Naive thymus-derived CD8-positive, alpha-beta T cell (primary cell): Measurements from ENCODE around the gene OR51Q1. TPM values are rescaled to one million over a fixed set of nuclear protein-coding genes. Genes with fewer than 3 reads are reported as not detected.

Experiments used
- ATAC-seq, 2 donors: fragments of 150-1000 bp; cut with Tn5 transposase in 1 of 2; sonication (Bioruptor Pico), chemical (Tn5 transposase) in 1 of 2; 1 replicate in 1 of 2; 2 replicates in 1 of 2; pipeline ENCODE4 v1.10.0; 2021; ENCODE audit warnings: mild to moderate bottlenecking in 2 of 2, moderate library complexity in 2 of 2
- POLR2A ChIA-PET: fragments of 350-600 bp; sonication (Branson Sonifier 250); formaldehyde crosslinking; loops from one replicate; lab custom pipeline; 2021; ENCODE audit warnings: antibody characterized with exemption; lab: Charles Lee
- DNase-seq, 10 donors: peaks; one replicate each; pipeline versions ENCODE4 v3.0.0 to v3.0.0-alpha.2; 2020 to 2022
- H3K27ac Mint-ChIP-seq, 10 donors: one replicate each; pipeline ENCODE4 v1.8.0; 2020 to 2022; ENCODE audit warnings: mild to moderate bottlenecking in 10 of 10, mixed read lengths in 10 of 10, moderate library complexity in 4 of 10, inconsistent platforms in 1 of 10
- H3K27me3 Mint-ChIP-seq, 5 donors: one replicate each; pipeline ENCODE4 v1.8.0; 2021 to 2022; ENCODE audit warnings: mixed read lengths in 5 of 5
- H3K36me3 Mint-ChIP-seq, 3 donors: one replicate each; pipeline ENCODE4 v1.8.0; 2020 to 2022; ENCODE audit warnings: mixed read lengths in 3 of 3, mild to moderate bottlenecking in 2 of 3, inconsistent platforms in 1 of 3
- H3K4me1 Mint-ChIP-seq, 4 donors: one replicate each; pipeline ENCODE4 v1.8.0; 2021 to 2022; ENCODE audit warnings: mixed read lengths in 4 of 4
- H3K4me3 Mint-ChIP-seq, 10 donors: one replicate each; pipeline ENCODE4 v1.8.0; 2020 to 2022; ENCODE audit warnings: mild to moderate bottlenecking in 10 of 10, mixed read lengths in 10 of 10, moderate library complexity in 6 of 10, inconsistent platforms in 1 of 10
- H3K9me3 Mint-ChIP-seq, 9 donors: one replicate each; pipeline ENCODE4 v1.8.0; 2020 to 2022; ENCODE audit warnings: mixed read lengths in 9 of 9, mild to moderate bottlenecking in 3 of 9, inconsistent platforms in 1 of 9, moderate library complexity in 1 of 9
- polyA plus RNA-seq, 3 donors: library from polyadenylated mRNA; unstranded; fragments of 300-500 nt; fragmentation: Illumina TruSeq; gene quantifications; one replicate each; pipeline ENCODE4 v1.2.3, GENCODE V29; 2021
- total RNA-seq, 8 experiments: library from RNA in 2 of 8; stranded (reverse) in 2 of 8; gene quantifications; one replicate each; pipeline ENCODE4 v1.2.3 and lab custom pipeline; 2021 to 2026

OR51Q1 gene
- total and polyA plus RNA-seq, 5 experiments from 2014 or later: not detected

DNA sequence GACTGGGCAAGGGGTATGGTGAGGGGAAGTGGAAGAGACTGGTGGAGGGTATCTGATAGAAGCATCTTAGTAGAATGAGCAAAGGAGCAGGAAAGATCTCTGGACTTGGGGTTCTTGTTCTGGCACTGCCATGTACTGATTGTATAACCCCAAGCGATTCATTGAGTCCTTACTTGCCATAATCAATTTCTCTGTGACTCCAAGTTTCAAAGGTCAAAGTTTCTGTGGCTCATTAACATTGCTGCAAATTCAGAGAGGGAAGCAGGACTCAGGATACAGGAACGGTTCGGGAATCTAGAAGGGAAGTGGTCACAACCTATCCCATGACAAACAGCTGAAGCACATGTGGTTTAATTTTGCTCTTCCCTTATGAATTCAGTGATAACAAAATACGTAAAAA lies 27.5 kb downstream of the OR51Q1 start:
- Mint-ChIP-seq H3K27me3 (peaks cover 0 to 32% (median 3%) of the 10 kb centered on the region in 5 donors), H3K9me3 (no peaks in the 10 kb centered on the region), H3K4me1 (no peaks in the 10 kb centered on the region), H3K4me3 (no peak overlapping the region), H3K36me3 (no peaks in the 10 kb centered on the region), H3K27ac (no peak overlapping the region)
- ATAC-seq: no peak
- DNase-seq: no peak
- POLR2A ChIA-PET: no interaction called here

GRCh38 chr11:5460983-5461621 lies 39.2 kb downstream of the OR51Q1 start:
- H3K4me3 Mint-ChIP-seq: no peak overlapping the region
- ATAC-seq: no peak

DNA sequence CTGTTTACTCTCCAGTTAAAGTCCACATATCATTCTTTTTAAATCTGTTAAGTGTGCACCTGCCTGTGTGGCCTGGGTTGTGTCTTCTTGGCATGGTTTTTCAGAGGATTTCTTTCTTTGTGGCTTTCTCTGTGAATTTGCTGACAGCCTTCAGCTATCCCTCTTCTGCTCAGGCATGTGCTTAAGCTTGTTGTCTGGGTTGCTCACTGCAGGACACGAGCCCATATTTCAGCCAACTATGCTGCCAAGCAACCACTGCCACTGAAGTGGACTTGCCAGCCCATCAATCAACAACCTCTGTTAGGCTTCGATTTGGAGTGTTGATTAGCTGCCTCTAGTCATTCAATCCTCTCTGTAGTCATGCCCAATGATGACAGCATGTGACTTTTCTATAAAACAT lies 45.6 kb downstream of the OR51Q1 start:
- Mint-ChIP-seq H3K27ac (no peak overlapping the region), H3K9me3 (no peaks in the 10 kb centered on the region), H3K27me3 (peaks cover 0 to 20% (median 7%) of the 10 kb centered on the region in 5 donors), H3K4me1 (no peaks in the 10 kb centered on the region), H3K4me3 (no peak overlapping the region), H3K36me3 (no peaks in the 10 kb centered on the region)
- POLR2A ChIA-PET: interaction anchor here (0.6 kb wide), 1 partner anchor 132 kb away, joined by 3 read pairs; no protein-coding TSS in a partner anchor
- no peak for ATAC-seq
- no peak for DNase-seq

More at GRCh38 chr11:5460983-5461621, 39.2 kb downstream of the OR51Q1 start:
- Mint-ChIP-seq H3K9me3 (peaks cover 0 to 26% (median 0%) of the 10 kb centered on the region in 9 donors), H3K27ac (peak overlapping the region in 1 of 10 donors; percentile 23), H3K27me3 (peaks cover 0 to 17% (median 0%) of the 10 kb centered on the region in 5 donors), H3K4me1 (peaks cover 0 to 3% (median 0%) of the 10 kb centered on the region in 4 donors), H3K36me3 (peaks cover 0 to 2% (median 0%) of the 10 kb centered on the region in 3 donors)
- DNase-seq: peak in 1 of 10 donors; percentile 59
- POLR2A ChIA-PET: no interaction called here

Other genes with a start within 250 kb of the OR51Q1 start
- not detected for gene OR51V1, start 221.4 kb upstream of the OR51Q1 start, total RNA-seq
- not detected for gene OR51V1, start 221.4 kb upstream of the OR51Q1 start, polyA plus RNA-seq
- gene HBB, start 195.0 kb upstream of the OR51Q1 start, total RNA-seq: not detected
- under 1 TPM in 2 of 3 donors, not detected in 1; 0.88 to 0.89 TPM for gene HBB, start 195.0 kb upstream of the OR51Q1 start, polyA plus RNA-seq
- not detected for gene HBD, start 187.6 kb upstream of the OR51Q1 start, total RNA-seq
- gene HBD, start 187.6 kb upstream of the OR51Q1 start, polyA plus RNA-seq: not detected
- gene HBG1, start 172.3 kb upstream of the OR51Q1 start, total RNA-seq: not detected
- not detected for gene HBG1, start 172.3 kb upstream of the OR51Q1 start, polyA plus RNA-seq
- gene HBG2, start 167.3 kb upstream of the OR51Q1 start, total RNA-seq: not detected
- not detected for gene HBG2, start 167.3 kb upstream of the OR51Q1 start, polyA plus RNA-seq
- not detected for gene HBE1, start 152.2 kb upstream of the OR51Q1 start, total RNA-seq
- gene HBE1, start 152.2 kb upstream of the OR51Q1 start, polyA plus RNA-seq: not detected
- not detected for gene OR51B4, start 120.2 kb upstream of the OR51Q1 start, total RNA-seq
- gene OR51B4, start 120.2 kb upstream of the OR51Q1 start, polyA plus RNA-seq: not detected
- gene OR51B2, start 97.8 kb upstream of the OR51Q1 start, total RNA-seq: not detected
- not detected for gene OR51B2, start 97.8 kb upstream of the OR51Q1 start, polyA plus RNA-seq
- gene OR51B5, start 78.6 kb upstream of the OR51Q1 start, total RNA-seq: not detected
- gene OR51B5, start 78.6 kb upstream of the OR51Q1 start, polyA plus RNA-seq: not detected
- not detected for gene OR51B6, start 70.6 kb upstream of the OR51Q1 start, total RNA-seq
- gene OR51B6, start 70.6 kb upstream of the OR51Q1 start, polyA plus RNA-seq: not detected
- gene OR51M1, start 38.3 kb upstream of the OR51Q1 start, total RNA-seq: not detected
- gene OR51M1, start 38.3 kb upstream of the OR51Q1 start, polyA plus RNA-seq: not detected
- gene OR51I1, start 19.4 kb downstream of the OR51Q1 start, total RNA-seq: not detected
- gene OR51I1, start 19.4 kb downstream of the OR51Q1 start, polyA plus RNA-seq: not detected
- not detected for gene OR51I2, start 27.2 kb downstream of the OR51Q1 start, total RNA-seq
- gene OR51I2, start 27.2 kb downstream of the OR51Q1 start, polyA plus RNA-seq: not detected
- gene OR52D1, start 66.6 kb downstream of the OR51Q1 start, total RNA-seq: not detected
- gene OR52D1, start 66.6 kb downstream of the OR51Q1 start, polyA plus RNA-seq: not detected
- gene UBQLN3, start 87.8 kb downstream of the OR51Q1 start, total RNA-seq: under 1 TPM in 1 of 2 experiments, not detected in 1; 0.41 TPM
- not detected for gene UBQLN3, start 87.8 kb downstream of the OR51Q1 start, polyA plus RNA-seq
- under 1 TPM; 0.47 TPM for gene UBQLNL, start 94.6 kb downstream of the OR51Q1 start, total RNA-seq
- not detected for gene UBQLNL, start 94.6 kb downstream of the OR51Q1 start, polyA plus RNA-seq
- gene OR52H1, start 126.4 kb downstream of the OR51Q1 start, total RNA-seq: not detected
- gene OR52H1, start 126.4 kb downstream of the OR51Q1 start, polyA plus RNA-seq: not detected
- gene OR52B6, start 158.8 kb downstream of the OR51Q1 start, total RNA-seq: not detected
- not detected for gene OR52B6, start 158.8 kb downstream of the OR51Q1 start, polyA plus RNA-seq
- gene TRIM6, start 174.5 kb downstream of the OR51Q1 start, total RNA-seq: not detected
- gene TRIM6, start 174.5 kb downstream of the OR51Q1 start, polyA plus RNA-seq: not detected
- gene TRIM34, start 202.9 kb downstream of the OR51Q1 start, total RNA-seq: 10 to 100 TPM; 12.5 to 12.6 TPM
- 10 to 100 TPM; 10.8 to 13.1 (median 12.1) TPM for gene TRIM34, start 202.9 kb downstream of the OR51Q1 start, polyA plus RNA-seq